ENCODE results near the gene NRG4.
"Not testable (repeated sequence)": the region's sequence is repeated elsewhere in the genome, so short reads cannot be mapped to it uniquely, and the experiment has no call there.

Gene NRG4

DNA sequence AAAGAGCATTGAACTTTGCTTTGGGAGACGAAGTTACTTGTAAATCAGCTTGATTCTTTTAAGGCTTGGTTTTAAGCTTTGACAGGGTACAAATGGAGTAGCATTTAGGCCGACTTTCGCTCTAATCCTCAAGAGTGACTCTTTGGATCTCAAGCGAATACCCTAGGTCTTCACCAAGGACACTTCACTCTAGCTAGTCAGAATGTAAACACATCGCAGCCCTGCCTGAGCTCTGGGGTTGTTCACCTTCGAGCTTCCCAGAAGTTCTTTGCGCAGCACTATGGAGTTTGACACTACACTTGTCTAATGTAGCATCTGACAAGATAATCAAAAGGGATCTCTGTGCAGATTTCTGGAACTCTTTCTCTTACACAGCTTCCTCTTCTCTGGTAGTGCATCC, 22.3 kb downstream of the NRG4 start:
- DNase-seq = no peak

DNA sequence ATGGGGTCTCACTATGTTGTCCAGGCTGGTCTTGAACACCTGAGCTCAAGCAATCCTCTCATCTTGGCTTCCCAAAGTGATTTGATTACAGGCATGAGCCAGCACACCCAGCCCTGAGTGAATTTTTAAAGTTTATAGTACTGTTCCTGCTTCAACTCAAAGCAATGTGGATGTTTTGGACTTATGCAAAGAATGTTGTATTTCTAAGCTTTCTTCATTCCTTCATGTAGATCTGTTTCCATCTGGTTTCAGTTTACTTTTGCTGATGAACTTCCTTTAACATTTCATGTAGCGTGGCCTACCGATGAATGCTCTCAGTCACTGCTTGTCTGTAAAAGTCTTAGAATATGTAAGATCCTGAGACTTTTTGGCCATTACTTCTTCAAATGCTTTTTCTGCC, 23.2 kb downstream of the NRG4 start:
- no peak for DNase-seq

DNA sequence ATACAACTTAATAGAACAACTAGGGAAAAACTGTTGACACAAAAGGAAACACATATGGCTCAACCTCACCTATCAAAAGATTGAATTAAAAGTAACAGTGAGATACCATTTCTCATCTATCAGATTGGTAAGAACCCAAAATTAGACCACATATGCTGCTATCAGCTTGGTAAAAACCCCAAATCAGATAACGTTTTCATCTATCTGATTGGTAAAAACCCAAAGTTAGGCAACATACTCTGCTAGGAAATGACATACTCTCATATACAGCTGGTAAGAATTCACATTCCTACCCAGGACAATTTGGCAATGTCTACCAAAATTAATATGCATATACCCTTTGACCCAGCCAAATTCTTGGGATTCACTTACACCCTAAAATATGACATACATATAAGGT, 26.3 kb downstream of the NRG4 start:
- DNase-seq = no peak

DNA sequence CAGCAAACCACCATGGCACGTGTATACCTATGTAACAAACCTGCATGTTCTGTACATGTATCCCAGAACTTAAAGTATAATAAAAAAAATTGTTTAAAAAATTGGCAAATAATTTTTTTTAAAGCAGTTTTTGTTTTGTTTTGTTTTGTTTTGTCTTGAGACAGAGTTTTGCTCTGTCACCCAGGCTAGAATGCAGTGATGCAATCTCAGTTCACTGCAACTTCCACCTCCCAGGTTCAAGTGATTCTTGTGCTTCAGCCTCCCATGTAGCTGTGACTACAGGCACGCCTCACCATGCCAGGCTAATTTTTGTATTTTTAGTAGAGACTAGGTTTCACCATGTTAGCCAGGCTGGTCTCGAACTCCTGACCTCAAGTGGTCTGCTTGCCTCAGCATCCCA, 27.5 kb downstream of the NRG4 start:
- not testable (repeated sequence) for DNase-seq

DNA sequence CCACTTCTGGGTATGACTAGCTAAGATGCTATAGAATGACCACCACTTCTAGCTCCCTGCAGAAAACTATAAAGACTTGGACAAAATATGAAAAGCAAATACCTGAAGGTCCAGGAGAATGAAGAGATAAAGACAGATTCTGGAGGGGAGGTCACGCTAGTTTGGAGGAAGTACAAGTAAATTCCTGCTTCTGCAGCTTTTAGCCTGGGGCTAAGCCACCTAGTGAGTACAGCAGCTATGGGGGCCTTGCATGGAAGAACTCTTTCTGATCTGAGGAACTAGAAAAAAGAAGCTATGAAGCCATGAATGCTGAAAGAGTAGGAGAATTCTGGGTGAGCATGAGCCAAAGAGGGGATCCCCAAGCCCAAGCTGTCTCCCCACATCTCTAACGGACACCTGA, 29.8 kb downstream of the NRG4 start:
- DNase-seq = no peak

DNA sequence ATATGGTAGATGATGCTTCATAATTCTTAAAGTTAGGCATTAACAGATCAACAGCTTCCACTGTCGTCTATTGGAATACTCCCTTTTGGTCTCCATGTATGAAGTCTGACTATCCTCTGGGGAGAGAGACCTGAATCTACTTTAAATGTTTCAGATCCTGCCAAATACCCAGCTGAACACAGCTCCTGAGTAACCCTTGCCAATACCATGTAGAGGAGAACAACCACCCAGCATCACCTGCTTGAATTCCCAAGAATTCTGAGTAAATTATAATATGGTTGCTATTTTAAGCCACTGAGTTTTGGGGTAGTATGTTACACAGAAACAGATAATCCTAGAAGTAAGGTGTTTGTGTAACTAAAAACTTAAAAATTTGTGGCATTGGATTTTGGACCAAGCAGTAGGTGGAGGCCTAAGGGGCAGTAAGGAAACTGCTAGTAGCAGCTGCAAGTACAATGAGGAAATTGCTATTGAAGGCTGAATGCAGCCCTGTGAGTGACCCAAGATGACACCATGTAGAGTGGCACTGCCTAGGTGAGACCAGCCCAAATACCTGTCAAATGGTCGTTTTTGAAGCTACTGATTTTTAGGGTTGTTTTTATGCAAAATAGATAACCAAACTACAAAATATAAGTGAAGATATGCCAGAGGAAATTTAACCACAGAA, 30.9 kb downstream of the NRG4 start:
- DNase-seq = no peak

DNA sequence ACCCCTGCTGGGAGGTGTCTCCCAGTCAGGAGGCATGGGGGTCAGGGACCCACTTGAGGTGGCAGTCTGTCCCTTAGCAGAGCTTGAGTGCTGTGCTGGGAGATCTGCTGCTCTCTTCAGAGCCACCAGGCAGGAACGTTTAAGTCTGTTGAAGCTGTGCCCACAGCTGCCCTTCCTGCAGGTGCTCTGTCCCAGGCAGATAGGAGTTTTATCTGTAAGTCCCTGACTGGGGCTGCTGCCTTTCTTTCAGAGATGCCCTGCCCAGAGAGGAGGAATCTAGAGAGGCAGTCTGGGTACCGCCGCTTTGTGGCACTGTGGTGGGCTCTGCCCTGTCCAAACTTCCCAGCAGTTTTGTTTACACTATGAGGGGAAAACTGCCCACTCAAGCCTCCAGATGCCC, 35.5 kb downstream of the NRG4 start:
- DNase-seq = not testable (repeated sequence)

DNA sequence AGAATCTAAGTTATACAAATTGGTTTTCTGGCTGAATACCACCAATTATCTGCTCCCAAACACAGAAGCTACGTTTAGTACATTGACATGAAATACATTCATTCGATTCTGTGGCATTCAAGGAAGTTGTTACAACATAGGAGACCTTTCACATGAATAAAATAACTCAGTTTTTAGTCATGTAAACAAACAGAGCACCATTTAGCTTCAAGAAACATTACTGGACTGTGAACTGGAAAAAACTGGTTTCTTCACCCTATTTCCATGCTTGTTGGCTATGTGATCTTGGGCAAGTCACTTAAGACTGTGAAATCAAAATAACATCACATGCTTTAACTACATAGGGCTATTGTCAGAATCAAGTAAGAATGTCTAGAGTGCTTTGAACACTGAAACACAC, 46.2 kb downstream of the NRG4 start:
- DNase-seq = no peak

DNA sequence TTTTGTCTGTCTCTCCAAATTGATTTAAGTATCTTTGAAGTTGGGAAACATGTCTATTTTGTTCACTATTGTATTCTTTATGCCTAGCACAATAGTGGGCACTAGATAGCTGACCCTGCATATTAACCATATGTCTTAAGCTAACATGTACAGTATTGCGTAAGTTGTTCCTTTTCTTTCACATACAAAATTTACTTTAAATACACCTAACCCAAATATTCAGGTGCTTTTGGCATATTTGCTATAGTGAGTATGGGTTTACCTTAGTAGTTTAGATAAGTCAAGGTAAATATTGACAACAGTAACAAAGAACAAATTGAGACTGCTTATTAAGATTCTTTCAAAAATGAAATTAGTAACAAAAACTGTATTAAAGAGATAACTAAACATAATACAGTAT, 50.9 kb downstream of the NRG4 start:
- no peak for DNase-seq

DNA sequence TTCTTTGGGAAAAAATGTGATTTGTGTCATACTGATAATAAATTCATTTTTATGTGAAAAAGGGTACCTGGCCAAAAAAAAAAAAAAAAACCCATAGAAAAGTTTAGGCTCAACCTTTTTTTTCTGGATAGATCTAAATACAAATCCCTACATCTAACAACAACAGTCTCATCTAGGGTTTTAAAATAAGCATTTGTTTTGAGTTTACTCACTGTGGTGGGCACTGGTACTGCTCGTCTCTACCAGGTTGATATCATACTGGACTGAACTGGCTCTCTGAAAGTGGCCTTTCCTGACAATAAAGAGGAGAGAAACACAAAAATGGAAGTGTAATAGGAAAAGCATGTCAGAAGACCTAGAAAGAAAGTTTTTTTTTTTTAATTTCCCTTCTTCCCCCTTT, 56.5 kb downstream of the NRG4 start:
- no peak for DNase-seq

DNA sequence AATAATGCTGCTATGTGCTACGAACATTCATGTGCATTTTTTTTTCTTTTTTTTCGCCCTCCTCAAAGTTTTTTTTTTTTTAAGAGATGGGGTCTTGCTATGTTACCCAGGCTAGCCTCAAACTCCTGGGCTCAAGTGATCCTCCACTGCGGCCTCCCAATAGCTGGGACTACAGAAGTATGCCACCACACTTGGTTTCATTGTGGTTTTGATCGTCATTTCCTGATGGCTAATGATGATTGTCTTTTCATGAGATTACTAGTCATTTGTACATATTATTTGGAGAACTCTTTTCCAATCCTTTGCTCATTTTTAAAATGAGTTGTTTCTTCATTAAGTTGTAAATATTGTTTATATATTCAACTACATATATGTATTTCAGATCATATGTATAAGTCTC, 59.7 kb downstream of the NRG4 start:
- no peak for DNase-seq

DNA sequence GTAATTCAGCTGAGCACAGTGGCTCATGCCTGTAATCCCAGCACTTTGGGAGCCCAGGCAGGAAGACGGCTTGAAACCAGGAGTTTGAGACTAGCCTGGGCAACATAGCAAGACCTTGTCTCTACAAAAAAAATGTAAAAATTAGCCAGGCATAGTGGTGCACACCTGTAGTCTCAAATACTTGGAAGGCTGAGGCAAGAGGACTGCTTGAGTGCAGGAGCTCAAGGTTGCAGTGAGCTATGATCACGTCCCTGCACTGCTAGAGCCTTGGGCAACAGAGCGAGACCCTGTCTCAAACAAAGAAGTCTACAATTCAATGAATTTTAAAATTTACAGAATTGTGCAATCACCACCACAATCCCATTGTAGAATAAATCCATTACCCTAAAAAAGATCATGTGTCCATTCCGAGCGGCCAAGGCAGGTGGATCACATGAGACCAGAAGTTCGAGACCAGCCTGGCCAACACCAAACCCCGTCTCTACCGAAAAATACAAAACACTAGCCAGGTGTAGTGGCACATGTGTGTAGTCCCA, 63.4 kb downstream of the NRG4 start:
- no peak for DNase-seq

DNA sequence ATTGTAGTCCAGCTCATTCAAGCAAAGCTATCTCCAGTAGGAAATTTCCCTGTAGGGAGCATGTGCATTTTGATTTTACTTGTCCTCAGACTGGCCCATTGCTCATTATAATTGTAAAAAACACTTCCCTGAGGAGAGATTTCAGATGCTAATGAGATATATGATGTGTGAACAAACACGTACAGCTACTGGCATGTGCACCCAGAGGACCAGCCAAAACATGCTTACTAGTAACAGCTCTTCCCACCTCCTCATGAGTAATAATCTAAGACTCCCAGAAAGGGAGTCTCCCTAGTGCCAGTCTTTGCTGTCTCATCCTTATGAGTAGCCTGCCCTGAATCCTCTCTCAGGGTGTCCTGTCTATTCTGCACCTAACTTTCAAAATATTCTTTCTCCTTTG, 65.1 kb downstream of the NRG4 start:
- no peak for DNase-seq

DNA sequence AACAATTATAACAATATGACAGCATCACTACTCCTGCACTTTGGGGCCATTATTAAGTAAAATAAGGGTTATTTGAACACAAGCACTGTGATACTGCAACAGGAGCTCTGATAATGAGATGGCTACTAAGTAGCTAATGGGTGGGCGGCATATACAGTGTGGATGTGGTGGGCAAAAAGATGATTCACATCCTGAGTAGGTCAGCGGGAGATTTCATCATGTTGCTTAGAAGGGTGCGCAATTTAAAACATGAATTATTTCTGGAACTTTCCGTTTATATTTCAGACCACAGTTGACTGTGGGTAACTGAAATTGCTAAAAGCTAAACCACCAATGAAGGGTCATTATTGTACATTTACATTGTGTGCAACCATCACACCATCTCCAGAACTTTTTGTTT, 66.3 kb downstream of the NRG4 start:
- DNase-seq = no peak

DNA sequence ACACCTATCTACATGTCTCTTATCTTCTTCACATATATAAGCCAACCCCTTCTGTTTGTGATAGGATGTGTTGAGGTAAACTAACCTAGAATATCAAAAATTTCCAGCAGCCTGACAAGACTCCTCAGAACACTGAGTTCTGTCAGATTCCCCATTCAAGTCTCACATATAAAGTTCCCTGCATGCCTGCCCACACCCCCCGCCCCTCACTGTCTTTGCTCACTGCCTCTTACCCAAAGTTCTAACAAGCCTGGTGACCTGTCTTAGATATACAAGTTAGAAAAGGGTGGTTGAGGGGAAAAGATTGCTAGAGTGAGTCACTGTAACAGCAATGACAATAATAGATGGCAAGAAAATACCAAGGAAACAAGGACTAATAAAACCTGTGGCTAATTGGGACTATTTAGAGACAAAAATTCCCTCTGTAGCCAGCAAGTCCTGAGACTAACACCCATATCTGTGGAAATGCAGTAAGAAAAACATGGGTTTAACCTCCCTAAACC, 68.5 kb downstream of the NRG4 start:
- DNase-seq = no peak

DNA sequence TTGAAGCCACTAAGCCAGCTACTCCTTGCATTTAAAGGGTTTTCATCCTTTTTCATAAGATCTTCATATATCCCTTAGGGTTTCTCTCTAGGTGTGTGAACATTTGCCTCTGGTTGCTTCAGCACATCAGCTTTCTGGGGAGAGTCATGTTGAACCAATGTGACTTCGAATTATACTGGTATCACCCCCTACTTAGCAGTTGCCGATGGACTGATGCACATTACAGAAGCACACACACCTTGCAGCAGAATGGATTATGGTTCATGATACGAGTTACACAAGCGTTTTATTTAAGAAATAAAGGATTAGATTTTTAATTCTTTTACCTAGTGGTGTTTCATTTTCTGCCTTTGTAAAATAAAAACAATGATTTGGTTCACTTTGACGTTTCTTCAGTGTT, 69.0 kb downstream of the NRG4 start:
- DNase-seq = no peak

DNA sequence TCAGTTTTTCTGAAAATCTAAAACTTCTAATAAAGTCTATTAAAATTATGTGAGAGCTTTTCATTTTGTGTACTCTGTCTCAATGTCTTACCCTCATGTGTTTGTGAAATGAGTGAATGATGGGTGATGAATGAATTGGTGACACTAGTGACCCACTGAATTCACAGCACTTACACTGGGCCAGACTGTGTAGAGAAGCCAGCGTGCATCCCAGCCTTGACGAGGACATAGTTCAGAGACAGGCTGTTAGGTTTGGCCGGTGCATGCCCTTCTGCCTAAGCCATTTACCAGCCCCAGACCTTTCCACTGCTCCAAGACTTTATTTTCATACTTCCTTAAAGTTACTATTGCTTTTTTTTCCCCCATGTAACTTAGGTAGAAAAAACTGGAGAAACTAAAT, 69.8 kb downstream of the NRG4 start:
- no peak for DNase-seq

DNA sequence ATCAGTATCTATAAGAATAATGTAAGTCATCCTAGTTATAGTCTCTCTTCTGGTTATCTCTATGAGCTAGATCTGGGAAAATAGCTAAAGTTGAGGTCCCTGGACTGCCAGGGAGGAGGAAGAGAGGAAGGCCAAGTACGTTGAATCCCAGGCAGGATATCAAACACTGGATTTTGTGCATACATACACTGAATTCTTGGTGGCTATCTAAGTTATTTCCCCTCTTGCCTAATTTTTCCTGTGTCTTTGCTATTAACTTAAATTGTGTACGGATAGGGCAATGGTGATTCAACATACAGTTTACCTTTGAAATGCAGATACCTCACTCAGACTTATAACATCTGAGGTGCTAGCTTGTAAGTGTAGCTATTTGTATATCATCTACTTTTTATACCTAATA, 81.4 kb downstream of the NRG4 start:
- DNase-seq = no peak

DNA sequence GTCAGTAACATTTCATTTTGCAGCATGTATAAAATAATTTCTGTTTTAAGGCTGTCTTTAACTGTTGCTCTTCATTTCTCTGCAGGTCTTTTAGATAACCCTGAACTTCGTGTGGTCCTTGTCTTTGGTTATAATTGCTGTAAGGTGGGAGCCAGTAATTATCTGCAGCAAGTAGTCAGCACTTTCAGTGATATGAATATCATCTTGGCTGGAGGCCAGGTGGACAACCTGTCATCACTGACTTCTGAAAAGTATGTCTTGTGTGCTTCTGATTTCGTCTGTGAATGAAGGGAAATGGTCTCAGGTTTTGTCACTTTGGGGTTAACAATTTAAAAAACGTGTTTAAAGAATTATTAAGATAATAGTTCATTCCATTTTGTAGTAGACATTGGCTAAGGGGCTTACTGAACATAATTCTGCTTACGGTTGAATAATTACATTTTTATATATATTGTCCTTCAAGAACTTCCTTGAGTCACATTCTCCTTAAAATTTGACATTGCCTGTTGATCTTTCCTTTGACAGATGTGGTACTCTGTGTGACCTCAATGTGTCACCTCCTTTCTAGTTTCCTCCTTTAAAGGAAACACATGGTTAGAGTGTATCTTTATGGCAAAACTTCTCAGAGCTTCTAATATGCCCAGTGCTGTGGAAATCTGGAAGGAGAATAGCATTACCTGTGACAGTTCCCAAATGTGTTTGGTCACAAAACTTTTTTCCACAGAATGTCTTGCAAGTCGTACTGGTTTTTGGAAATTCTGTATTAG, 82.2 kb downstream of the NRG4 start:
- DNase-seq = no peak

DNA sequence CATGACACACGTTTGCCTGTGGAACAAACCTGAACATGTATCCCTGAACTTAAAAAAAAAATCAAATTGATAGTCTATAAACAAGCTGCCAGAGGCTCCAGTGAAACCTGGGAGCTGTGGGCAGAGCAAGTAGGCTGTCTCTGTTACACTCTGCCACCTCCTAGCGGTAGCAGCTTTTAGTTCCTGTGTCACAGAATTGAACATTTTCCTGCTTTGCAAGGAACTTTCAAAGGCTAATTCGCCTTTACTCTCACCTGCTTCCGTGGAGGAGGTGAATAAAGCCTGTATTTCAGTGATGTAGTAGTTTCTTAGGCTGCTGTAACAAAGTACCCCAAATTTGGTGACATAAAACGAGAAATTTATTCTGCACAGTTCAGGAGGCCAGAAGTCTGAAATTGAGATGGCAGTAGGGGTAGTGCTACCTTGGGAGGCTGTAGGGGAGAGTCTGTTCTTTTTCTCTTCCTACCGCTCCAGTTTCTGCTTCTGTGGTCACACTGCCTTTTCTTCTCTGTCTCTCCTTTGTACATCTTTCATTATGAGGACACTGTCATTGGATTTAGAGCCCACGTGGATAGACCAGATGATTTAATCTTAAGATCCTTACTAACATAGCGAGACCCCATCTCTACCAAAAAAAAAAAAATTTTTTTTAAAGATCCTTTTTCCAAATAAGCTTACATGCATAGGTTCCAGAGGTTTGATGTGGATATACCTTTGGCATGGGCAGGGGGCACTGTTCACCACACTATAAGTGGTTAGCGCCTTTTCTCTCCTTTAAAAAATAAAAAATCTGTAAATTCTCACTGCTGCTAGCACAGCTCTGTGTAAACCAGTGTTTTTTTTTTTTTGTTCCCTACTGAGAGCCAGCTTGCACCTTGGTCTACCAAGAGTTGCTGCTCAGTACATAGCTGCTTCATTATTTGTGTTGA, 83.3 kb downstream of the NRG4 start:
- DNase-seq = no peak

DNA sequence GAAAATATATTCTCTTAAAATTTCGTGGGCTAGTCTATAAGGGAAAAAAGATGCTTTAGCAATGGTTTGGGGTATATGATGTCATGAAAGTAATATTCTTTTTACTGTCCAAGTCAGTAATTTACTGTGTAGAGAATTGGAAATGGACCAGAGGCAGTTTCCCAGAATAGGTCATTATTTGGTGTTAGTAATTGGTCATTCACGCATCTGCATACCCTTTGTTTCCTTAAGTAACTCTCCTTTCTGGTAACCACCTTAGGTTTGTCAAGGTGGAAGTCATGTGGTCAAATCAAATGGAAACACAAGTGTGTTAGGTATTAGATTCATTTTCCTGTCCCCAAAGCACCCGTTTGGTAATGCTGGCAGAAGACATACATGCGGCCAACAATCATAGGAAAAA, 84.6 kb downstream of the NRG4 start:
- DNase-seq = no peak

DNA sequence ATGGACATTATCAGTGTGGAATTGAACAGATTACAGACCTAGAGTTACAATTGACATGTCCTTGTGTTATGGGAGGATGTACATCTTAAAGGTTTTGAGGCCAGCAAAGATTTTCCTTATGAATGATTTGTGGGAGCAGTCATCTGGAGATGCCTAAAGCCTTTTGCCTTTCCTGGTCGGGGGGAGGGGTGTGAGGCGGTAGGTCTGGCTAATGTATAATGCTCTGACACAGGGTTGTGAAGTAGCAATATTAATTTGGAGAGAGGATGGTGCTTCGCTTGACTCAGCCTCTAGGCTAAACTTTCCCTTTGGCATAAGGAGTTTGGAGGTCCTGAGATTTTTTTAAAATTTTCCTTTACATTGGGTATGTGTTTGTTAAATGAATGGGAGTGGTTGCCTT, 85.3 kb downstream of the NRG4 start:
- DNase-seq = no peak

DNA sequence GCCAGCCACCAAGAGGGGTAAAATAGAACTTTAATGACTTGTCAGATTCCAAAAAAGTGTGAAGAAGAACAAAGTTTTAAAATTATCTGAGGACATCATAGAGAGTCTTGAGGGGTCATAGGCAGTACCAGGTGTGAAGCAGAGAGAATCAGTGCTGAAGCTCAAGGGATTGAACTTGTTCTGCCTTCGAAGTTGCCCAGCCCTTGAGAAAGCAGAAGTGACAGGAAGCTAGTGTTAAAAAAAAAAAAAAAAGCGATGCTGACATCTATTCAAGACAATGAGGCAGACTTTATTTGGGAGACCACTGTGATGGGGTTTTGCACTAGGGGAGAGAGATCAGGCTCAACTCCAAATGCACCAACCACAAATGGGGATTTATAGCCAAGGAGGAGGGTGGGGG, 86.8 kb downstream of the NRG4 start:
- DNase-seq = no peak

Measured in GDM1 (cell line).